ENCODE data around the gene IGSF1.

DNA sequence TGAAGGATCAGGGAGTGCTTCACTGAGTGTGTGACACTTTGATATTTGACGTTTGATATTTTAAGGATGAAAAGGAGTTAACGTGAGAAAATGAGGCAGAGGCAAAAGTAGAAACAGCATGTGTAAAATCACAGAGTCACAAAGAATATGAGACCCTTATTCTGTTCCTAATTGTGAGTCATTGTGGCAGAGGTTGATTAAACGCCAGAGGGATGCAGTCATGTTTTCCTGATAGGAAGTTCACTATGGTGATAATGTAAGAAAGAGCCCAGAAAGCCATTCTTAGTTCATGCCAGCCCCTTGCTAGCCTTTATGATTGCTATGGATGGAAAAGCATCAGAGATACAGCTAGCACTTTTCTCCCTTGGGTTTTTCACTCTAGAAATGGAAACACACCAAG, 33.5 kb upstream of the IGSF1 start:
- TF ChIP-seq GATA3 (IDR thresholded peaks at IDR 0.05; ENCODE audit: low read depth, low read length) (no peak), GATA2 (IDR thresholded peaks at IDR 0.05; ENCODE audit: low read depth, low read length) (no peak)

All from SH-SY5Y (cell line).